TTC549 (cell line): ENCODE measurements around the gene CDKAL1.
"Not testable (repeated sequence)": the region's sequence is repeated elsewhere in the genome, so short reads cannot be mapped to it uniquely, and the experiment has no call there.

Source experiments
- FAIRE-seq: peaks from 2 replicates; lab custom pipeline; 2012; peaks lifted over from hg19 to GRCh38; lab: Jason Lieb, UNC

Gene CDKAL1

GRCh38 chr6:20640181-20640580 lies 105.9 kb downstream of the CDKAL1 start:
- no peak for FAIRE-seq

DNA sequence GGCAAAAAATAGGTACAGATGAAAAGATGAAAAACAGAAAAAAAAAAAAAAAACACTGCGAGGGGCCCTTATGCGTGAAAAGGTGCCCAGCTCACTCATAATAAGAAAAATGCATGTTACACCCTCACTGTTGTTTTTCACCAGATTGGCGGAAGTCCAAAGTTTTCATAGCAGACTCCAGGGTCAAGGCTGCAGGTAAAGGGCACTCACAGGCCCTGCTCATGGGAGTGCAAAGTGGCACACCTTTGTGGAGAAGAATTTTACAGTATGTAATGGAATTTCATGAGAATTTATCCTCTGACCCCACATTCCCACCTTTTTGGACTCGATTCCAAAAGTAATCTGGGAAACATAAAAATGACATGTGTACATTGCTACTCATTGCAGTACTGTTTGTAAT lies 108.2 kb downstream of the CDKAL1 start:
- no peak for FAIRE-seq

DNA sequence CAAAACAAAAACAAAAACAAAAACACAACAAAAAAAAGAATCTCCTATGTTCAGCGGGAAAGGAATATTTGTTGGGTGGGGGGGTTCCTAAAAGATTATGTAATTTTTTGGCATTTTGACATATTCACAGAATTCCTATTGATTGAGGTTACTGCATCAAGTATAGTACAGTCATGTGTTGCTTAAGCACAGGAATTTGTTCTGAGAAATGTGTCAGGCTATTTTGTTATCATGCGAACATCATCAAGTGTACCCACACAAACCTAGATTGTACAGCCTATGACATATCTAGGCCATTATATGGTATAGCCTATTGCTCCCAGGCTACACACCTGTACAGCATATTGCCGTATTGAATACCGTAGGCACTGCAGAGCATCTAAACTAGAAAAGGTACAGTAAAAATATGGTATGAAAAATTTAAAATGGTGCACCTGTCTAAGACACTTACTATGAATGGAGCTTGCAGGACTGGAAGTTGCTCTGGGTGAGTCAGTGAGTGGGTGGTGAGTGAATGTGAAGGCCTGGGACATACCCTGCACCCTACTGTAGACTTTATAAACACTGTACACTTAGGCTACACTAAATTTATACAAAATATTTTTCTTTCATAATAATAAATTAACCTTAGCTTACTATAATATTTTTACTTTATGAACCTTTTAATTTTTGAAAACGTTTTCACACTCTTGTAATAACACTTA lies 110.6 kb downstream of the CDKAL1 start:
- no peak for FAIRE-seq

- not testable (repeated sequence) for FAIRE-seq
These were observed 111.3 kb downstream of the CDKAL1 start for GRCh38 chr6:20645572-20645971.

GRCh38 chr6:20647585-20647984 lies 113.3 kb downstream of the CDKAL1 start:
- FAIRE-seq: no peak

- not testable (repeated sequence) for FAIRE-seq
These were observed 115.6 kb downstream of the CDKAL1 start for GRCh38 chr6:20649696-20650470.

GRCh38 chr6:20652299-20653084 lies 118.2 kb downstream of the CDKAL1 start:
- no peak for FAIRE-seq

DNA sequence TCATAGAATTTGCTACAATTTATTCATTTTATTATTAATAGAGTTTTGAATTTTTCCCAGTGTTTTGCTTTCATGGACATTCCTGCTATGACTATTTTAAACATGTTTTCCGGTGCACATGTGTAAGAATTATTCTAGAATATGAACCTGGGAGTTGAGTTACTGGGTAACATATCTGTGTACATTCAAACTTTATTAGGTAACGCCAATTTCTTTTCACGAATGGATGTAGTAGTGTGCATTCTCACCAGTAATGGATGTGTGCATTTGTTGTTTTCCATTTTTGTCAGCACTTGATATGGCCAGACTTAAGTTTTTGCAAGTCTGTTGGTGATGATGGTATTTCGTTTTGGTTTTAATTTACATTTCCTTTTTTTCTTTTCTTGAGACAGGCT lies 118.8 kb downstream of the CDKAL1 start:
- FAIRE-seq: no peak

- no peak for FAIRE-seq
These were observed 121.1 kb downstream of the CDKAL1 start for GRCh38 chr6:20655317-20655716.

- FAIRE-seq: no peak
These were observed 123.1 kb downstream of the CDKAL1 start for GRCh38 chr6:20657274-20657800.

DNA sequence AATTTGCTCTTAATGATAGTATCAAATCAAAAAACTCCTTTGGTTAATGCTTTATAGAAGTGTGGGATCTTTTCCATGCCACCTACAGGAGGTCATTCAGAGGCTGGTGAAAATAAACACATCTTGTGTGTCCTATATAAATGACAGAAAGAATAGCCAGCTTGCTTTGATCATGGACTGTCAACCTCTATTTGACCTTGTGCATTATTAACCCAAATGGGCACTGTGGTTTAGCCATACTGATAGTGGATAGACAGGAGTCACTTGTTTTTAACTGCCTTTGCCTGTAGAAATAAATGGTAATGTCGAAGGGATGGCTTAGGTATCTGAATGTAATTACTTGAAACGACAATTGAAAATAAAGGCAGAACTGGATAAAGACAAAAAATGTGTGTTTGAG lies 123.8 kb downstream of the CDKAL1 start:
- no peak for FAIRE-seq

DNA sequence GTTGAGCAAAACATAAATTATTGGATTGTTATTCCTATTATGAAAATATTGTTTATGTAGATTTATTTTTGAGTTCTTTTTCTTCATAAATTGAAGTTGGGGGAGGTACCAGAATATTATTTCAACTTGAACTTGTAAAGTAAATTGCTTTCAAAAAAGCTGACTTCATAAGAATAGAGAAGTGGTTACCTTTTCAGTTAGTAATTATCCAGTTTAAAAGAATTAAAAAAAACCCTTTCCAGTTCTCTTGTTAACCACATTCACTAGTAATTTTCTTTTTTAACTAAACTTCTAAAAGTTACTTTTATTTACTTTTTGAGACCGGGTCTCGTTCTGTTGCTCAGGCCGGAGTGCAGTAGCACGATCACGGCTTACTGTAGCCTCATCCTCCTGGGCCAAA lies 124.3 kb downstream of the CDKAL1 start:
- FAIRE-seq: no peak

DNA sequence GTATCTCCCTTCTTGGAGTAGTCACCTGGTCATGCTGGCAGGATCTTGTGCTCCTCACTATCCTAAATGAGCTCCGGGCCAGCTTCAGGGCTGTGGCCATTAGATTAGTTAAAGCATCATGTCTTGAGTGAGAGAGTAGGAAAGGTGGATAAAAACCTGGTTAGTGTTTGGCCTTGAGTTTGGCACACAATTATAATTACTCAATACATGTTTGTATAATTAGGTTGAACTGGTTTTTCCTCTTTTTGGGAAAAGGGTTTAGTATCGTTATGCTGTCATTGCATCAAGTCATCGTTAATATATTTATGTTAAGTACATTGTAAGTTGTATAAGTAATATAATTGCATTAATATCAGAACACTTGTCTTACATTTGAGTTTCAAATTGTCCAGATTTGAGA lies 126.3 kb downstream of the CDKAL1 start:
- FAIRE-seq: no peak

DNA sequence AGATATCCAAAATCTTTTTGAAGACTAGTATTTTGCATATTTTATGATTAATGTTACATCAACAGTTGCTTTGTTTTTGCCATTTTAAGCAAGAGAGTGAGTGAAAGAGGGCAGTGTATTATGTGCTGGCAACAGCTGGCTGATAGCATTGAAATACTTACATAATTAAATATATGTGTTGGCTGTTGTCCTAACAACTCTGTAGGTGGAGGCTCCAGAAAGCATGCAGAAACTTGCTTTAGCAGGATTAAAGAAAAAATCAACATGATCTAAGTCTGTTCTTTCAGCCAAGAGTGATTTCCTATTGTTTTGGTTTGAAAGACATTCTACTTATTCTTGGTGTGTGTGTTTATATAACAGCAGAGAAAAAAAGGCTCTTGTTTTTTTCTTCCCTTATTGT lies 127.5 kb downstream of the CDKAL1 start:
- FAIRE-seq: no peak

GRCh38 chr6:20664250-20664649 lies 130.0 kb downstream of the CDKAL1 start:
- FAIRE-seq: no peak

- no peak for FAIRE-seq
These were observed 131.0 kb downstream of the CDKAL1 start for GRCh38 chr6:20665290-20665689.

DNA sequence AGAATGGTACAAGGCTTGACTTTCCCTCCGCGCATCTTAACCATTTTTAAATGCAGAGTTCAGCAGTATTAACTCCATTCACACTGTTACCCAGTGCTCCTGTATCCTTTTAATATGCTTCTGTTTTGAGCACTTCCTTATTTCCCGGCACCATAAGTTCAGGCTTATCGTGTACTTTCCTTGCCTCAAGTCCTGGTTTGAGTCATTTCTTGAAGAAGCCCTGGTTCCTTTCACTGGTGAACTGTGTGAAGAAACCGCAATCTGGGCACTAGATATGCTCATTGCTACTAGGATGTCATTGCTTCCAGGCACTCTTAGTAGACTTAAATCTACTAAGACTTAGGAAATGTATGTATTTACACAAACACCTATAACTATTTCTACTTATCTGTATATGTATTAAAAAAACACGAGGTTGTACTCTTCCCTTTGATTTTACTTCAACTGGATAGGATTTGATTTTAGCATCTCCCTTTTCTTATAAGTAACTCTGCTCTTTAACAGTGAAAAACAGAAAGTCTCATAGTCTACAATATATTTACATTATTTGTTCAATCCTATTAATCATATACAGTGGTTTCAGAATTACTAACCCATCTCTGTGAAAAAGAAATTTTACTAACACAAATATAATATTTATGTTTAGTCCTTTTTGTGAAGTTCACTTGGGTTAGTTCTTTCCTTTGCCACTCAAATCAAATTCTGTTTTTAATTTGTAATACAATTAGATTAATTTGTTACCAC lies 135.5 kb downstream of the CDKAL1 start:
- FAIRE-seq: no peak

GRCh38 chr6:20670750-20671149 lies 136.5 kb downstream of the CDKAL1 start:
- no peak for FAIRE-seq

- no peak for FAIRE-seq
These were observed 137.8 kb downstream of the CDKAL1 start for GRCh38 chr6:20672038-20672437.

GRCh38 chr6:20673458-20673857 lies 139.2 kb downstream of the CDKAL1 start:
- no peak for FAIRE-seq

DNA sequence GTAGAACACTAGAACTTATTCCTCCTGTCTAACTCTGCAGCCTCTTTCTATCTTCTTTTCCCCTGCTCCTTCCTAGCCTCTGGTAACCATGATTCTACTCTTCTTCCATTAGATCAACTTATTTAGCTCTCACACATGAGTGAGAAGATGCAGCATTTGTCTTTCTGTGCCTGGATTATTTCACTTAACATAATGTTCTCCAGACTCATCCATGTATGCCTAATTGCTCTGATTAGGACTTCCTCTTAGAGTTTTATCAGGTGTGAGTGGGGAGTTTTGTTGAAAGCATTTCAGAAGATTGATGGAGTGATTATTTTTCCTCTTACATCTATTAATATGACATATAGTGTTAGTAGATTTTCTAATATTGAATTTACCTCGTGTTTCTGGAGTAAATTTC lies 140.4 kb downstream of the CDKAL1 start:
- no peak for FAIRE-seq

- FAIRE-seq: no peak
These were observed 144.6 kb downstream of the CDKAL1 start for GRCh38 chr6:20678831-20679352.
